ENCODE results near the gene TOMM70. TPM values are rescaled to one million over a fixed set of nuclear protein-coding genes. Genes with fewer than 3 reads are reported as not detected.

Gene TOMM70
- total and polyA plus RNA-seq, 2 of the 4 experiments (the other 2 are of a cell fraction) = 24.6 to 35.1 TPM

DNA sequence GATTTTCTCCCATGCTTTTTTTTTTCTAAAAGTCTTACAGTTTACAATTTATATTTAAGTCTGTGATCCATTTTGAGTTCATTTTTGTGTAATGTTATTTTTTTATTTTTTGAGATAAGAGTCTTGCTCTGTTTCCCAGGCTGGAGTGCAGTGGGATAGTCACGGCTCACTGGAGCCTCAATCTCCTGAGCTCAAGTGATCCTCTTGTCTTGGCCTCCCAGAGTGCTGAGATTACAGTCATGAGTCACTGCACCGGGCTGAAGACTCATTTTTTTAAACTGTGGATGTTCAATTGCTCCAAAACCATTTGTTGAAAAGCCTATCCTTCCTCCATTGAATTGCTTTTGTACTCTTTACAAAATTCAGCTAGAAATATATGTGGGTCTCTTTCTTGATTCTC, 20.0 kb upstream of the TOMM70 start:
- no peaks in the 10 kb centered on the region for H3K27me3 ChIP-seq (ENCODE audit: control insufficient read depth, insufficient read depth, low read length)
- CTCF ChIA-PET = no interaction called here
- H4K5ac ChIP-seq (ENCODE audit: low read depth, low read length) = no peak overlapping the region
- H3K4ac ChIP-seq (ENCODE audit: low read depth, low read length) = no peak overlapping the region
- H4K8ac ChIP-seq (ENCODE audit: low read depth in 2 of 2, low read length in 2 of 2) = no peak overlapping the region
- DNase-seq = no peak
- dilution Hi-C loops (cut with HindIII; ENCODE audit: low sequenced_read_pairs, unreplicated experiment) = no loop called here
- H3K79me1 ChIP-seq (ENCODE audit: low read depth in 1 of 2, low read length in 2 of 2) = no peaks in the 10 kb centered on the region
- H3K14ac ChIP-seq (replicated peaks; ENCODE audit: low read depth, low read length) = no peak overlapping the region
- no peak overlapping the region for H3K4me2 ChIP-seq (ENCODE audit: low read depth, low read length)
- no peak overlapping the region for H3K27ac ChIP-seq (ENCODE audit: insufficient read depth, low read length)
- no TSS peak for BruUV-seq (replicated peaks)
- no peak overlapping the region for H2BK120ac ChIP-seq (ENCODE audit: low read depth, low read length)
- in situ Hi-C loops (cut with MboI; ENCODE audit: low sequenced_read_pairs) = no loop called here
- no peak overlapping the region for H2AK5ac ChIP-seq (ENCODE audit: low read depth, low read length)
- H3K9ac ChIP-seq (ENCODE audit: low read depth, low read length) = no peak overlapping the region
- 100% methylated on average over 1 of the region's 2 CpGs; no CpG with 5 or more reads in 1 of the 2 experiments for WGBS, 2 experiments (ENCODE audit: extremely low coverage in 2 of 2, insufficient read length in 1 of 2)
- no peak overlapping the region for H2BK5ac ChIP-seq (ENCODE audit: low read depth, low read length, poor library complexity, severe bottlenecking)
- no peak overlapping the region for H2AFZ ChIP-seq (replicated peaks; ENCODE audit: low read length, poor library complexity)
- no peak overlapping the region for H2BK20ac ChIP-seq (ENCODE audit: low read depth, low read length)
- no peak overlapping the region for H2AK9ac ChIP-seq (replicated peaks; ENCODE audit: low read depth, low read length, poor library complexity)
- H3K36me3 ChIP-seq (ENCODE audit: control insufficient read depth, insufficient read depth, low read length) = no peaks in the 10 kb centered on the region
- H3K9me1 ChIP-seq (ENCODE audit: insufficient read depth, low read length) = no peaks in the 10 kb centered on the region
- no peaks in the 10 kb centered on the region for H4K20me1 ChIP-seq (ENCODE audit: insufficient read depth, low read length)
- no peak overlapping the region for H4K91ac ChIP-seq (ENCODE audit: insufficient read depth, low read depth, low read length)
- POLR2A ChIA-PET (ENCODE audit: unreplicated experiment) = no interaction called here
- no peak overlapping the region for H3K23ac ChIP-seq (ENCODE audit: low read depth, low read length)
- no peak for ATAC-seq (ENCODE audit: low read depth)
- TF ChIP-seq MAFK (IDR thresholded peaks at IDR 0.05; ENCODE audit: low read depth, low read length) (no peak), USF2 (IDR thresholded peaks at IDR 0.05; ENCODE audit: low read depth, low read length) (no peak), POLR2A (IDR thresholded peaks at IDR 0.05; ENCODE audit: low read depth, low read length) (no peak), RAD21 (IDR thresholded peaks at IDR 0.05; ENCODE audit: low read length) (no peak), RFX5 (IDR thresholded peaks at IDR 0.05; ENCODE audit: low read depth, low read length) (no peak), CEBPB (IDR thresholded peaks at IDR 0.05; ENCODE audit: low read depth, low read length) (no peak), FOS (IDR thresholded peaks at IDR 0.05; ENCODE audit: low read depth, low read length) (no peak), CHD1 (IDR thresholded peaks at IDR 0.05; ENCODE audit: low read depth, low read length) (no peak), CTCF (conservative IDR thresholded peaks at IDR 0.05; ENCODE audit: low read depth, low read length) (no peak), BHLHE40 (IDR thresholded peaks at IDR 0.05; ENCODE audit: low read depth, low read length) (no peak), ELK1 (IDR thresholded peaks at IDR 0.05; ENCODE audit: borderline replicate concordance, low read depth, low read length) (no peak), MAZ (IDR thresholded peaks at IDR 0.05; ENCODE audit: borderline replicate concordance, low read depth, low read length) (no peak)
- H3K9me3 ChIP-seq (ENCODE audit: control insufficient read depth, insufficient read depth, low read length) = no peaks in the 10 kb centered on the region
- intact Hi-C loops (cut with micrococcal nuclease) = no loop called here
- H3K56ac ChIP-seq (ENCODE audit: extremely low read depth, insufficient read depth, low read length) = no peak overlapping the region
- H3K4me1 ChIP-seq (ENCODE audit: control insufficient read depth, insufficient read depth, low read length) = no peaks in the 10 kb centered on the region; the same call in 1 of the 2 replicates
- H3K4me3 ChIP-seq (ENCODE audit: insufficient read depth, low read depth, low read length) = no peak overlapping the region
- no peak overlapping the region for H2BK15ac ChIP-seq (ENCODE audit: low read depth, low read length)
- no peak overlapping the region for H3K18ac ChIP-seq (ENCODE audit: low read depth, low read length)

All from IMR-90 (cell line).